Transverse colon (tissue), 4 donors: ENCODE results near the gene NSMF.

Experiments
- EP300 ChIP-seq: sonication (generic); formaldehyde crosslinking; IDR thresholded peaks from one replicate; pipeline ENCODE4 v1.6.1; 2017; ENCODE audit warnings: antibody characterized with exemption, low read depth
- POLR2A ChIP-seq: fragments of 450-650 bp; IDR thresholded peaks from one replicate; pipeline ENCODE4 v1.6.1; 2016; ENCODE audit warnings: antibody characterized with exemption, mild to moderate bottlenecking, moderate library complexity
- POLR2AphosphoS5 ChIP-seq, 3 donors: sonication (generic); formaldehyde crosslinking; IDR thresholded peaks; one replicate each; pipeline ENCODE4 v1.6.1; 2016; ENCODE audit warnings: antibody characterized with exemption in 3 of 3
- TF ChIP-seq, protein P1 (sequence below), 5 experiments: fragments of 200-600 bp in 3 of 5; fragments of 450-650 bp in 2 of 5; sonication (generic) in 3 of 5; IDR thresholded peaks; 1 replicate in 2 of 5; 2 replicates in 3 of 5; pipeline ENCODE4 v1.5.1; 2016 to 2017; ENCODE audit warnings: antibody characterized with exemption in 5 of 5, inconsistent platforms in 3 of 5, mild to moderate bottlenecking in 2 of 5, moderate library complexity in 1 of 5

DNA sequence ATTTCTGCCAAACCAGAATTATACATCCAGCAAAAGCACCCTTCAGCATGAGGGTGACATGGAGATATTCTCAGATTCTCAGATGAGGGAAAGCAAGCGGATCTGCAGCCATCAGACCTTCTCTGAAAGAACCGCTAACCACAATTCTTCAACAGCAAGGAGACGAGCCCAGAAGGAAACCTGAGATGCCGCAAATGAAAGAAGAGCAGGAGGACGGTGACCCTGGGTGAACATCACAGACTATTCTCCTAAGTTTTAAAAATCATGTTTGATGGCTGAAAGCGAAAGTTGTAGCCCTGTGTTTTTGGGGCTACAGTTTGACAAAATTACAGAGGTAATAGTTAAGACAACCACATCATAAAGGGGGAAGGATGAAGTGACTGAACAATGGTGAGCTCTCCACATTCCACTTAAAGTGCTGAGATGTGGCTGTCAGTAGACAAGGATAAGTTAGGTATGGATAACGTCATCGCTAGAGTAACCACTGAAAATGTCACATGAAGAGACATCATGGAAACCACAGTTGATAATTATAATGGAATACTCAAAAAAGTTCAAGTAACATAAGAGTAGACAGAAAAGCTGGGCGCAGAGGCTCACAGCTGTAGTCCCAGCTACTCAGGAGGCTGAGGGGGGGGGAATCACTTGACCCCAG lies 31.5 kb upstream of the NSMF start:
- no peak for TF ChIP-seq POLR2A
- TF ChIP-seq, protein P1, sequence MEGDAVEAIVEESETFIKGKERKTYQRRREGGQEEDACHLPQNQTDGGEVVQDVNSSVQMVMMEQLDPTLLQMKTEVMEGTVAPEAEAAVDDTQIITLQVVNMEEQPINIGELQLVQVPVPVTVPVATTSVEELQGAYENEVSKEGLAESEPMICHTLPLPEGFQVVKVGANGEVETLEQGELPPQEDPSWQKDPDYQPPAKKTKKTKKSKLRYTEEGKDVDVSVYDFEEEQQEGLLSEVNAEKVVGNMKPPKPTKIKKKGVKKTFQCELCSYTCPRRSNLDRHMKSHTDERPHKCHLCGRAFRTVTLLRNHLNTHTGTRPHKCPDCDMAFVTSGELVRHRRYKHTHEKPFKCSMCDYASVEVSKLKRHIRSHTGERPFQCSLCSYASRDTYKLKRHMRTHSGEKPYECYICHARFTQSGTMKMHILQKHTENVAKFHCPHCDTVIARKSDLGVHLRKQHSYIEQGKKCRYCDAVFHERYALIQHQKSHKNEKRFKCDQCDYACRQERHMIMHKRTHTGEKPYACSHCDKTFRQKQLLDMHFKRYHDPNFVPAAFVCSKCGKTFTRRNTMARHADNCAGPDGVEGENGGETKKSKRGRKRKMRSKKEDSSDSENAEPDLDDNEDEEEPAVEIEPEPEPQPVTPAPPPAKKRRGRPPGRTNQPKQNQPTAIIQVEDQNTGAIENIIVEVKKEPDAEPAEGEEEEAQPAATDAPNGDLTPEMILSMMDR (IDR thresholded peaks at IDR 0.05): no peak
- TF ChIP-seq EP300: no peak
- TF ChIP-seq POLR2AphosphoS5 (IDR thresholded peaks at IDR 0.05): no peak
